HK-2 (cell line): ENCODE measurements around the gene GINS2.
A peak's percentile ranks its signal among the peaks of the same experiment; 100 is the strongest.

Experiments used
- DNase-seq: peaks from one replicate; pipeline ENCODE4 v3.0.0-alpha.2; 2018; ENCODE audit not compliant: unreplicated experiment

GINS2 gene

GRCh38 chr16:85688586-85689284 lies at the start of gene GINS2:
Gene GINS2 (minus strand): TSS chr16:85688954. CDS start chr16:85688898, 56 bp downstream.
- DNase-seq: peak; percentile 91

- no peak for DNase-seq
Measured at GRCh38 chr16:85736921-85737320, 48.2 kb upstream of the GINS2 start.

GRCh38 chr16:85735946-85736345 lies 47.2 kb upstream of the GINS2 start:
- DNase-seq: no peak

- DNase-seq: no peak
Measured at GRCh38 chr16:85735225-85735635, 46.5 kb upstream of the GINS2 start.

- no peak for DNase-seq
Measured at GRCh38 chr16:85734311-85735017, 45.7 kb upstream of the GINS2 start.

GRCh38 chr16:85733839-85734170 lies 45.1 kb upstream of the GINS2 start:
- no peak for DNase-seq

- DNase-seq: no peak
Measured at GRCh38 chr16:85733155-85733838, 44.5 kb upstream of the GINS2 start.

- DNase-seq: no peak
Measured at GRCh38 chr16:85731179-85731578, 42.4 kb upstream of the GINS2 start.

GRCh38 chr16:85730186-85730465 lies 41.4 kb upstream of the GINS2 start:
- DNase-seq: no peak

GRCh38 chr16:85729452-85730185 lies 40.9 kb upstream of the GINS2 start:
- no peak for DNase-seq

GRCh38 chr16:85728879-85729278 lies 40.1 kb upstream of the GINS2 start:
- DNase-seq: no peak

GRCh38 chr16:85724936-85725335 lies 36.2 kb upstream of the GINS2 start:
- no peak for DNase-seq

GRCh38 chr16:85724126-85724879 lies 35.5 kb upstream of the GINS2 start:
- DNase-seq: no peak

GRCh38 chr16:85722128-85722893 lies 33.6 kb upstream of the GINS2 start:
- DNase-seq: no peak

GRCh38 chr16:85720302-85720637 lies 31.5 kb upstream of the GINS2 start:
- peak; percentile 70 for DNase-seq

GRCh38 chr16:85719605-85720301 lies 31.0 kb upstream of the GINS2 start:
- no peak for DNase-seq

- peak; percentile 25 for DNase-seq
Measured at GRCh38 chr16:85718682-85719081, 29.9 kb upstream of the GINS2 start.

- no peak for DNase-seq
Measured at GRCh38 chr16:85718153-85718477, 29.4 kb upstream of the GINS2 start.

- DNase-seq: peak; percentile 68
Measured at GRCh38 chr16:85717393-85718152, 28.8 kb upstream of the GINS2 start.

- no peak for DNase-seq
Measured at GRCh38 chr16:85716680-85717038, 27.9 kb upstream of the GINS2 start.
